NCI-H2171 (cell line): ENCODE results near the gene PSMB9.
"Not testable (repeated sequence)": the region's sequence is repeated elsewhere in the genome, so short reads cannot be mapped to it uniquely, and the experiment has no call there.

Experiments used
- DNase-seq: peaks from one replicate; lab custom pipeline; 2025; lab: John Stamatoyannopoulos, UW

PSMB9 gene

DNA sequence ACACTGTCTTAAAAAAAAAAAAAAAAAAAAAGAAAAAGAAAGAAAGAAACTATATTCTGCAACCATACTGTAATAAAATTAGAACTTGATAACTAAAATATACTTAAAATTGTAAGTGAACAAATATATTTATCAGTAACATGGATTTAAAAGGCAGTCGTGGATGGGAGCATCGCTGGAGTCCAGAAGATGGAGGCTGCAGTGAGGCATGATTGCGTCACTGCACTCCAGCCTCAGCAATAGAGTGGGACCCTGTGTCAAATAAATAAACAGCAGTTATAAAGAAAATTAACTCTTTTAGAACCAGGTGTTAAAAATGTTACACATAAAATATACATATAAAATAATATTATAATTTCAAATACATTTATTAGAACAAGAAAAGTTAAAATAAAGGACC lies 8.7 kb downstream of the PSMB9 start:
- DNase-seq: no peak

GRCh38 chr6:32865724-32866443 lies 11.9 kb downstream of the PSMB9 start:
- no peak for DNase-seq

- DNase-seq: no peak
Observed at GRCh38 chr6:32867022-32867477, 13.1 kb downstream of the PSMB9 start.

DNA sequence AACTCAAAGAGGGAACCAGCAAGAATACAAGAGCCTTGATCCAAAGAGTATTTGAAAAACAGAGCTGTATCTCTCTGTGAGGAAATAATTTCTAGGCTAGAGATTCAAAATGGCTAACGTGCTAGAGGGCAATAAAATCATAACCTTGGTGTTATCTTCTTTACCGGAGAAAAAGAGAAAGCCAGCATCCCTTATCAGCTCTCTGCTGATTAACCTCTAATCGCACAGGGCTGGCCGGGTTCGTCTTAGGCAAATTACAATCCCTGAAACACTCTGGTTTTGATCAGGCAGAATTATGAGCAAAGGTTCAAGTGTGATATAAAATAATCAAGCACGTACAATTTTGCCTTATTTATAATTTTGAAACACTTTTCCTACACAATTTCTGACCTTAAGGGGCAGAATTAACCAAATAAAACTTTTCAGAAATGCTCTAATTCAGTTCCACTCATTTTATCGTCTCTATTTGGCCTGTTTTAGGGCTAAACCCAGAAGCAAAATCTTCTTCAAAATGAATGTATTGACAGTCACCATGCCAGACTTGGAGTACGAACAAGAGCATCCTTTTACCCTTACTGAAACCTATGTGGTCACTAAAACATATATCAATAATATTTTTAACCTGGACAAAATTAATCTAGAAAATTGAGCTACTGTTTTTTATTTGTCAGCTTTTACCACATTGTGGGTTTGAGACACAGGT lies 13.7 kb downstream of the PSMB9 start:
- no peak for DNase-seq

- DNase-seq: peak; percentile 9
Observed at GRCh38 chr6:32868257-32868788, 14.3 kb downstream of the PSMB9 start.

- not testable (repeated sequence) for DNase-seq
Observed at GRCh38 chr6:32873947-32874346, 20.0 kb downstream of the PSMB9 start.

GRCh38 chr6:32876603-32877002 lies 22.6 kb downstream of the PSMB9 start:
- no peak for DNase-seq

DNA sequence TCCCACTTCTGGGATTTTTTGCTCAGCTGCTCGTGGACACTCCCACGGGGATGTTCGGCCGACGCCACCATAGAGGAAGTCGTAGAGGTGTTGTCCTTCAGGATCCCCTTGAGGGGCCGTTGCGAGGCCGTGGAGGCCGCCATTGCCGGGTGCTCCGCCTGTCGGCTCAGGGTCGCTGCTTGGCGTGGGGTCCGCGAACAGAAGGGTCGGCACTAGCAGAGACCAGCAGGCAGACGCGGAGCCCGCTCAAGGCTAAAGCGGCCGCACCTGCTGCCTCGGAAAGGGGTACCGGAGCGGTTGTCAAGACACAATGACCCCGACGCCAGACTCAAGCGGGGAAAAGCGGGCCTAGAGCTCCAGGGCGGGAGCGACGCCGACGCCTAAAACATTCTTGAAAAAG lies 25.7 kb downstream of the PSMB9 start:
- DNase-seq: no peak

DNA sequence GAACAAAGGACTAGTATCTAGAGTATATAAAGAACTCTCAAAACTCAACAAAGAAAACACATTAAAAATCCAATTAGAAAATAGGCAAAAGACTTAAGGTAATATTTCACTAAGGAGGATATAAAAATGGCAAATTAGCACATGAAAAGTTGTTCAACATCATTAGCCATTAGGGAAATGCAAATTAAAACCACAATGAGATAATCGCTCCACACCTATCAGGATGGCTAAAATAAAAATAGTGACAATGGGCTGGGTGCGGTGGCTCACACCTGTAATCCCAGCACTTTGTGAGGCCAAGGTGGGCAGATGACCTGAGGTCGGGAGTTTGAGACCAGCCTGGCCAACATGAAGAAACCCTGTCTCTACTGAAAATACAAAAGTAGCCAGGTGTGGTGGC lies 27.0 kb downstream of the PSMB9 start:
- DNase-seq: not testable (repeated sequence)

- DNase-seq: no peak
Observed at GRCh38 chr6:32882879-32883250, 28.9 kb downstream of the PSMB9 start.

GRCh38 chr6:32883789-32884188 lies 29.8 kb downstream of the PSMB9 start:
- no peak for DNase-seq

GRCh38 chr6:32885698-32886286 lies 31.8 kb downstream of the PSMB9 start:
- DNase-seq: peak; percentile 54

GRCh38 chr6:32886681-32887383 lies 32.8 kb downstream of the PSMB9 start:
- DNase-seq: peak; percentile 18

DNA sequence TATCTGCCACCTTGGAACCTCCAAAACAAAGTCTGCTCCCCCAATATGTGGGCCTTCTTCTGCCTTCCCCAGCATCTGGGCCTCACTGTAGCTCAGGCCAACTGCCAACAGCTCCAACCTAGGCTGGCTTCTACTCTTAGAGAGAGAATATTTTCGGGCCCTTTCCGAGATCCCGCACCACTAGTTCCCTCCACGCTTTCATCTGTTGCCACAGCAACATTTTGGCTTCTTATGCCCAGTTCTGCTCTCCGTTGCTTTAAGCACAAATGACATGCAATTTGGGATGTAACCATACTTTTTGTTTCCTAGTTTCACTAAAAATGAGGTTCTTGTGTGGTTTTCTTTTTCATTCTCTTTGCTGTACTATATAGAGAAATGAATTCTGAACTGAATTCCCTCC lies 33.6 kb downstream of the PSMB9 start:
- DNase-seq: no peak

GRCh38 chr6:32888576-32888975 lies 34.6 kb downstream of the PSMB9 start:
- DNase-seq: no peak

GRCh38 chr6:32889533-32889932 lies 35.5 kb downstream of the PSMB9 start:
- no peak for DNase-seq

- DNase-seq: no peak
Observed at GRCh38 chr6:32890831-32891230, 36.8 kb downstream of the PSMB9 start.

DNA sequence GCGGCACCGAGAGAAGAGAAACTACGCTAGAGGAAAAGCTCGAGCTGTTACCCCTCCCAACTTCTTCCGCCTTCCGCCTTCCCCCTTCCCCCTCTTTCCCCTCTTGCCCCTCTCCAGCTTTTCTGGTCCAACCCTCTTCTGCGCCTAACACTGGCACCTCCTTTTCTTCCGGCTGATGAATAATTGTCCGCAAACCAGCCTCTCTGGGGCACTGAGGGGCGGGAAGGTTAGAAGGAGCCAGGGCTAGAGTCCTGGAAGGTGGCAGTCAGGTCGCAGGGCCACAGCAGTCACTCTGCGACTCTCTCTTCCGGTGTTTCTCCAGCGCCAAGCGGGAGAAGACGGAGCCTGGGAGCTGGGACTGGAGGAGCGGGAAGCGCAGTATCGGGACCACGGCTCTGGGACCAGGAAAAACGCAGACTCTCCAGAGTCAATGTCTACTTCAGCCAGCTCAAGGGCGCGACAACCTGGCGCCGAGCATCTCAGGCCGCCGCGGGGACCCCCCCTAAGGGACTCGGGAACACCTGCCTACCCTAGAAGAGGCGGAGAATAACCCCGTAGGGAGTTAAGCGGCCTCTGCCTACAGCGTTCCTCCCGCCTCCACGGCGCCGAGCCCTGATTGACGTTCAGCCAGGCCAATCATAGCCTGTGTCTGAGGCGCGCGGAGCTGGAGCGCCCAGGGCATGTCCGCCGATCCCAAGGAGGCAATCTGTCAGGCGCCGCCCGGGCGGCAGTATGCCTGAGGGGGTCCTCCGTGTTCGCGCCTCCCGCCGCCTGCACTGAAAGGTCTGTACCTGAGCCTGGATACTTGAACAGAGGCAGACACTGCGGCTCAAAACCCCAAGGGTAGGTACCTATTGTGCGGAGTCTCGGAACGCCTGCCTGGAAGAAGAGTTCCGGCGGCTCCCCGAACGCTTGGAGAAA lies 40.4 kb downstream of the PSMB9 start:
- peak; percentile 96 for DNase-seq

GRCh38 chr6:32895006-32895345 lies 41.0 kb downstream of the PSMB9 start:
- no peak for DNase-seq

GRCh38 chr6:32903952-32904351 lies 50.0 kb downstream of the PSMB9 start:
- DNase-seq: no peak

DNA sequence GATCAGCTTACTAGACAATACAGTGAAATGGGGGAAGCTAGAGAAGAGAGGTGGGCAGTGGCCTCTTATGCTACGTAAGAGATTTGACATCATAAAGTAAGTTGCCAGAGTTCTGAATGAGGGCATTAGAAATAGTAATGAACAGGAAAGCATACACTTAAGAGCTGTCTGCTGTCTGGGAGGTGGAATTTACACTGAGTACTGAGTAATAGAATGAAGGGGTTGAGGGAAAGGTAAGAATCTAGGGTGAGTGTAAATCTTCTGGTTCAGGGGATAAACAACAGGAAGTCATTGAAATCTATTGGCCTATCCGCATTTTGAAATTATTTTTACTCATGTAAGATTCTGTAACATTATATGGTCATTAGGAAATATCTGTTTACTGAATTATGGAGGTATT lies 51.1 kb downstream of the PSMB9 start:
- DNase-seq: no peak
